ENCODE data around the gene GADL1. TPM values are rescaled to one million over a fixed set of nuclear protein-coding genes. Genes with fewer than 3 reads are reported as not detected.

GADL1 gene
- total RNA-seq, 2 experiments from 2014 or later: not detected

GRCh38 chr3:30696896-30697295 is 197.6 kb downstream of the GADL1 start:
- Mint-ChIP-seq H3K27me3 (no peaks in the 10 kb centered on the region), H3K9me3 (no peaks in the 10 kb centered on the region), H3K4me3 (no peak overlapping the region), H3K4me1 (peaks cover 9% of the 10 kb centered on the region), H3K27ac (no peak overlapping the region), H3K36me3 (ENCODE audit: low read depth) (peaks cover 72% of the 10 kb centered on the region)
- ChIA-PET CTCF (interaction anchor here (0.7 kb wide), 1 partner anchor 348 kb away, joined by 3 read pairs; no protein-coding TSS in a partner anchor), POLR2A (no interaction called here)
- DNase-seq: no peak

- DNase-seq: no peak
- Mint-ChIP-seq H3K27me3 (no peaks in the 10 kb centered on the region), H3K4me1 (peaks cover 11% of the 10 kb centered on the region), H3K4me3 (no peak overlapping the region), H3K36me3 (ENCODE audit: low read depth) (peaks cover 72% of the 10 kb centered on the region), H3K9me3 (no peaks in the 10 kb centered on the region), H3K27ac (no peak overlapping the region)
- ChIA-PET CTCF (interaction anchor here (0.7 to 5.0 kb wide), 4 partner anchors 80 to 498 kb away, joined by 3 to 34 read pairs (median 3); no protein-coding TSS in a partner anchor), POLR2A (interaction anchor here (1.0 kb wide), 1 partner anchor 15 kb away, joined by 3 read pairs; no protein-coding TSS in a partner anchor)
These were observed 198.1 kb downstream of the GADL1 start for GRCh38 chr3:30696403-30696819.

- no peak overlapping the region for H3K4me3 Mint-ChIP-seq
- H3K4me1 Mint-ChIP-seq: peaks cover 17% of the 10 kb centered on the region
- no peak overlapping the region for H3K27ac Mint-ChIP-seq
- DNase-seq: no peak
- POLR2A ChIA-PET: interaction anchor here (1.0 kb wide), 1 partner anchor 14 kb away, joined by 3 read pairs; no protein-coding TSS in a partner anchor
- peaks cover 73% of the 10 kb centered on the region for H3K36me3 Mint-ChIP-seq (ENCODE audit: low read depth)
- H3K27me3 Mint-ChIP-seq: no peaks in the 10 kb centered on the region
- CTCF ChIA-PET: interaction anchor here (0.8 to 5.0 kb wide), 3 partner anchors 79 to 497 kb away, joined by 3 to 34 read pairs (median 3); no protein-coding TSS in a partner anchor
- H3K9me3 Mint-ChIP-seq: no peaks in the 10 kb centered on the region
These were observed 199.0 kb downstream of the GADL1 start for GRCh38 chr3:30695302-30696061.

- CTCF ChIA-PET: interaction anchor here (1.2 to 5.0 kb wide), 5 partner anchors 13 to 652 kb away, joined by 4 to 34 read pairs (median 11); no protein-coding TSS in a partner anchor
- no peaks in the 10 kb centered on the region for H3K27me3 Mint-ChIP-seq
- no peak overlapping the region for H3K4me3 Mint-ChIP-seq
- H3K9me3 Mint-ChIP-seq: no peaks in the 10 kb centered on the region
- H3K4me1 Mint-ChIP-seq: peaks cover 25% of the 10 kb centered on the region
- peaks cover 81% of the 10 kb centered on the region for H3K36me3 Mint-ChIP-seq (ENCODE audit: low read depth)
- no peak overlapping the region for H3K27ac Mint-ChIP-seq
- POLR2A ChIA-PET: interaction anchor here (1.5 kb wide), 1 partner anchor 88 kb away, joined by 4 read pairs; the partner anchor contains the start of gene TGFBR2
- no peak for DNase-seq
These were observed 199.8 kb downstream of the GADL1 start for GRCh38 chr3:30694668-30695067.

GRCh38 chr3:30694148-30694547 is 200.3 kb downstream of the GADL1 start:
- CTCF ChIA-PET: interaction anchor here (0.7 to 5.0 kb wide), 14 partner anchors 13 to 652 kb away, joined by 3 to 34 read pairs (median 6); partner anchors contain the start of gene TGFBR2
- no peak for DNase-seq
- POLR2A ChIA-PET: interaction anchor here (0.8 to 1.5 kb wide), 4 partner anchors 8 to 88 kb away, joined by 3 to 6 read pairs (median 4); partner anchors contain the start of gene TGFBR2
- H3K27me3 Mint-ChIP-seq: no peaks in the 10 kb centered on the region
- H3K27ac Mint-ChIP-seq: no peak overlapping the region
- H3K4me1 Mint-ChIP-seq: peaks cover 31% of the 10 kb centered on the region
- H3K9me3 Mint-ChIP-seq: no peaks in the 10 kb centered on the region
- H3K36me3 Mint-ChIP-seq (ENCODE audit: low read depth): peaks cover 82% of the 10 kb centered on the region
- no peak overlapping the region for H3K4me3 Mint-ChIP-seq

- H3K4me1 Mint-ChIP-seq: peaks cover 36% of the 10 kb centered on the region
- no peaks in the 10 kb centered on the region for H3K9me3 Mint-ChIP-seq
- no peak overlapping the region for H3K4me3 Mint-ChIP-seq
- POLR2A ChIA-PET: interaction anchor here (0.8 to 1.5 kb wide), 7 partner anchors 9 to 87 kb away, joined by 3 to 6 read pairs (median 4); partner anchors contain the start of gene TGFBR2
- DNase-seq: peak; percentile 40
- H3K36me3 Mint-ChIP-seq (ENCODE audit: low read depth): peaks cover 82% of the 10 kb centered on the region
- H3K27me3 Mint-ChIP-seq: no peaks in the 10 kb centered on the region
- CTCF ChIA-PET: interaction anchor here (0.5 to 5.0 kb wide), 35 partner anchors 8 to 682 kb away, joined by 3 to 34 read pairs (median 4); partner anchors contain the start of gene TGFBR2
- no peak overlapping the region for H3K27ac Mint-ChIP-seq
These were observed 200.9 kb downstream of the GADL1 start for GRCh38 chr3:30693470-30694120.

- POLR2A ChIA-PET: interaction anchor here (0.8 to 2.0 kb wide), 7 partner anchors 10 to 86 kb away, joined by 3 to 7 read pairs (median 5); partner anchors contain the start of gene TGFBR2
- CTCF ChIA-PET: interaction anchor here (0.5 to 5.0 kb wide), 31 partner anchors 9 to 681 kb away, joined by 3 to 34 read pairs (median 4); partner anchors contain the start of gene TGFBR2
- Mint-ChIP-seq H3K36me3 (ENCODE audit: low read depth) (peaks cover 84% of the 10 kb centered on the region), H3K9me3 (no peaks in the 10 kb centered on the region), H3K4me1 (peaks cover 45% of the 10 kb centered on the region), H3K27ac (peak overlapping the region; percentile 47), H3K27me3 (no peaks in the 10 kb centered on the region), H3K4me3 (no peak overlapping the region)
- no peak for DNase-seq
These were observed 201.8 kb downstream of the GADL1 start for GRCh38 chr3:30692498-30693130.

GRCh38 chr3:30691944-30692343 is 202.5 kb downstream of the GADL1 start:
- ChIA-PET CTCF (interaction anchor here (0.7 to 5.0 kb wide), 4 partner anchors 63 to 679 kb away, joined by 3 to 34 read pairs (median 5); no protein-coding TSS in a partner anchor), POLR2A (interaction anchor here (1.2 to 2.0 kb wide), 4 partner anchors 25 to 86 kb away, joined by 3 to 7 read pairs (median 4); partner anchors contain the start of gene TGFBR2)
- H3K4me1 Mint-ChIP-seq: peaks cover 50% of the 10 kb centered on the region
- H3K4me3 Mint-ChIP-seq: no peak overlapping the region
- H3K27ac Mint-ChIP-seq: peak overlapping the region; percentile 47
- peaks cover 86% of the 10 kb centered on the region for H3K36me3 Mint-ChIP-seq (ENCODE audit: low read depth)
- H3K9me3 Mint-ChIP-seq: no peaks in the 10 kb centered on the region
- no peak for DNase-seq
- H3K27me3 Mint-ChIP-seq: no peaks in the 10 kb centered on the region

GRCh38 chr3:30691249-30691880 is 203.1 kb downstream of the GADL1 start:
- no peak for DNase-seq
- peaks cover 85% of the 10 kb centered on the region for H3K36me3 Mint-ChIP-seq (ENCODE audit: low read depth)
- ChIA-PET POLR2A (interaction anchor here (1.2 to 2.0 kb wide), 3 partner anchors 24 to 85 kb away, joined by 3 to 7 read pairs (median 4); partner anchors contain the start of gene TGFBR2), CTCF (interaction anchor here (0.7 to 5.0 kb wide), 2 partner anchors 493 to 679 kb away, joined by 3 to 34 read pairs; no protein-coding TSS in a partner anchor)
- H3K4me1 Mint-ChIP-seq: peaks cover 54% of the 10 kb centered on the region
- H3K4me3 Mint-ChIP-seq: no peak overlapping the region
- no peaks in the 10 kb centered on the region for H3K9me3 Mint-ChIP-seq
- H3K27me3 Mint-ChIP-seq: no peaks in the 10 kb centered on the region
- H3K27ac Mint-ChIP-seq: no peak overlapping the region

GRCh38 chr3:30690199-30690598 is 204.3 kb downstream of the GADL1 start:
- Mint-ChIP-seq H3K36me3 (ENCODE audit: low read depth) (peaks cover 85% of the 10 kb centered on the region), H3K27me3 (no peaks in the 10 kb centered on the region), H3K27ac (peak overlapping the region; percentile 12), H3K4me1 (peaks cover 59% of the 10 kb centered on the region), H3K9me3 (no peaks in the 10 kb centered on the region), H3K4me3 (no peak overlapping the region)
- no peak for DNase-seq
- POLR2A ChIA-PET: interaction anchor here (1.2 kb wide), 1 partner anchor 54 kb away, joined by 3 read pairs; no protein-coding TSS in a partner anchor
- CTCF ChIA-PET: no interaction called here

- H3K36me3 Mint-ChIP-seq (ENCODE audit: low read depth): peaks cover 87% of the 10 kb centered on the region
- ChIA-PET POLR2A (interaction anchor here (0.6 to 1.0 kb wide), 4 partner anchors 22 to 69 kb away, joined by 3 to 5 read pairs (median 4); no protein-coding TSS in a partner anchor), CTCF (interaction anchor here (1.4 kb wide), 1 partner anchor 575 kb away, joined by 4 read pairs; no protein-coding TSS in a partner anchor)
- DNase-seq: no peak
- H3K4me1 Mint-ChIP-seq: peaks cover 70% of the 10 kb centered on the region
- no peaks in the 10 kb centered on the region for H3K27me3 Mint-ChIP-seq
- no peak overlapping the region for H3K4me3 Mint-ChIP-seq
- peak overlapping the region; percentile 74 for H3K27ac Mint-ChIP-seq
- H3K9me3 Mint-ChIP-seq: no peaks in the 10 kb centered on the region
These were observed 205.5 kb downstream of the GADL1 start for GRCh38 chr3:30688776-30689641.

All from activated CD4-positive, alpha-beta memory T cell treated with anti-CD3 and anti-CD28 coated beads, Interleukin-2, amount 10 ng/mL, durations not matched to agents 7 days and 5 days (primary cell).